B cell (primary cell): ENCODE data around the gene TEPSIN. TPM values are rescaled to one million over a fixed set of nuclear protein-coding genes. Genes with fewer than 3 reads are reported as not detected.

Source experiments
- ATAC-seq: fragments of 200-7000 bp; cut with Tn5 transposase; one replicate; pipeline ENCODE4 v1.10.0; 2021; ENCODE audit warnings: low read depth, mild to moderate bottlenecking, moderate number of reproducible peaks, moderate library complexity
- CTCF ChIA-PET: fragments of 350-600 bp; sonication (Branson Sonifier 250); formaldehyde crosslinking; loops from one replicate; lab custom pipeline; 2021; ENCODE audit warnings: antibody characterized with exemption, inconsistent platforms; lab: Charles Lee
- POLR2A ChIA-PET: fragments of 350-600 bp; sonication (Branson Sonifier 250); formaldehyde crosslinking; loops from one replicate; lab custom pipeline; 2021; ENCODE audit warnings: antibody characterized with exemption; lab: Charles Lee
- DNase-seq: peaks from one replicate; pipeline ENCODE4 v3.0.0; 2013
- H2AFZ ChIP-seq: 2 replicates; pipeline ENCODE4 v1.6.1; 2012; ENCODE audit warnings: mild to moderate bottlenecking, low read depth, low read length; ENCODE audit not compliant: insufficient read depth, poor library complexity, severe bottlenecking
- H3K27ac ChIP-seq, 2 donors: 1 replicate in 1 of 2; 2 replicates in 1 of 2; pipeline ENCODE4 v1.5.1; 2012 to 2013; ENCODE audit warnings: low read length in 2 of 2, mild to moderate bottlenecking in 2 of 2, moderate library complexity in 1 of 2
- H3K27me3 ChIP-seq, 4 experiments: fragments of 200-600 bp in 1 of 4; sonication (generic) in 1 of 4; replicated peaks in 1 of 4; 1 replicate in 2 of 4; 2 replicates in 2 of 4; pipeline versions ENCODE4 v1.6.1 to v1.7.0; 2013 to 2016; ENCODE audit warnings: low read length in 3 of 4, mild to moderate bottlenecking in 2 of 4, mixed read lengths in 1 of 4, moderate library complexity in 1 of 4; ENCODE audit not compliant: insufficient read depth in 4 of 4, control insufficient read depth in 3 of 4; ENCODE audit errors: control extremely low read depth in 1 of 4
- H3K36me3 ChIP-seq, 2 experiments: replicated peaks in 1 of 2; 1 replicate in 1 of 2; 2 replicates in 1 of 2; pipeline versions ENCODE4 v1.6.1 to v1.7.1; 2013; ENCODE audit warnings: low read length in 1 of 2; ENCODE audit not compliant: insufficient read depth in 2 of 2, control insufficient read depth in 1 of 2; ENCODE audit errors: control extremely low read depth in 1 of 2, extremely low read depth in 1 of 2
- H3K4me1 ChIP-seq, 2 donors: fragments of 200-600 bp in 1 of 2; sonication (generic) in 1 of 2; 1 replicate in 1 of 2; 2 replicates in 1 of 2; pipeline versions ENCODE4 v1.5.1 to v1.6.1; 2013 to 2017; ENCODE audit warnings: low read length in 2 of 2; ENCODE audit not compliant: control insufficient read depth in 2 of 2, insufficient read depth in 2 of 2
- H3K4me2 ChIP-seq: replicated peaks from 2 replicates; pipeline ENCODE3; 2012; ENCODE audit warnings: mild to moderate bottlenecking, low read depth, low read length; ENCODE audit not compliant: poor library complexity, severe bottlenecking
- H3K4me3 ChIP-seq, 5 experiments: fragments of 200-600 bp in 1 of 5; sonication (generic) in 1 of 5; 1 replicate in 3 of 5; 2 replicates in 2 of 5; pipeline versions ENCODE4 v1.5.1 to v1.7.0; 2011 to 2016; ENCODE audit warnings: low read length in 4 of 5, mild to moderate bottlenecking in 4 of 5, low read depth in 2 of 5, control low read depth in 1 of 5, moderate library complexity in 1 of 5; ENCODE audit not compliant: insufficient read depth in 1 of 5; ENCODE audit errors: control extremely low read depth in 1 of 5, extremely low read depth in 1 of 5
- H3K79me2 ChIP-seq: fragments of 200-600 bp; sonication (generic); one replicate; pipeline ENCODE4 v1.6.0; 2016; ENCODE audit warnings: low read length; ENCODE audit not compliant: control insufficient read depth, insufficient read depth
- H3K9ac ChIP-seq: fragments of 200-600 bp; sonication (generic); 2 replicates; pipeline ENCODE4 v1.6.1; 2017; ENCODE audit warnings: mild to moderate bottlenecking, low read length, moderate library complexity
- H3K9me3 ChIP-seq, 3 donors: one replicate each; pipeline versions ENCODE4 v1.6.1 to v1.7.1; 2013; ENCODE audit warnings: low read length in 2 of 3; ENCODE audit not compliant: control insufficient read depth in 2 of 3, insufficient read depth in 1 of 3; ENCODE audit errors: control extremely low read depth in 1 of 3
- H4K20me1 ChIP-seq: 2 replicates; pipeline ENCODE4 v1.6.0; 2012; ENCODE audit warnings: mild to moderate bottlenecking, low read length; ENCODE audit not compliant: insufficient read depth, control insufficient read depth, poor library complexity, severe bottlenecking
- H3K27ac Mint-ChIP-seq: one replicate; pipeline ENCODE4 v1.8.0; 2021; ENCODE audit warnings: mixed read lengths
- H3K27me3 Mint-ChIP-seq: one replicate; pipeline ENCODE4 v1.8.0; 2021; ENCODE audit warnings: mixed read lengths
- H3K4me1 Mint-ChIP-seq: one replicate; pipeline ENCODE4 v1.8.0; 2021; ENCODE audit warnings: mixed read lengths
- H3K4me3 Mint-ChIP-seq: one replicate; pipeline ENCODE4 v1.8.0; 2021; ENCODE audit warnings: mixed read lengths
- H3K9me3 Mint-ChIP-seq: one replicate; pipeline ENCODE4 v1.8.0; 2022; ENCODE audit warnings: mixed read lengths; ENCODE audit not compliant: insufficient read depth
- EZH2 ChIP-seq: IDR thresholded peaks from 2 replicates; pipeline ENCODE4 v1.6.1; 2012; ENCODE audit warnings: borderline replicate concordance, low read depth, mild to moderate bottlenecking, moderate library complexity, low read length; ENCODE audit not compliant: insufficient read depth, poor library complexity, severe bottlenecking
- WGBS: methylation state at CpG from one replicate; pipeline ENCODE4 v1.1.5; 2013; ENCODE audit warnings: missing lambda C conversion rate; ENCODE audit not compliant: insufficient coverage; 5-methylcytosine and 5-hydroxymethylcytosine counted together
- intact Hi-C: fragments of 100-400 bp; cut with micrococcal nuclease; formaldehyde crosslinking; loops from one replicate; pipeline ENCODE4 v1.10.0; 2022
- polyA plus RNA-seq: library from polyadenylated mRNA; depleted of rRNA; stranded (reverse); fragments of >200 nt; gene quantifications from 2 replicates; pipeline ENCODE4 v1.2.3, GENCODE V29; 2012
- total RNA-seq, 2 donors: library from RNA; stranded (reverse); fragments of 120-200 nt in 1 of 2; gene quantifications; 1 replicate in 1 of 2; 2 replicates in 1 of 2; pipeline versions ENCODE4 v1.2.3 to v1.2.4, GENCODE V29; 2013 to 2022
- TF ChIP-seq, protein P1 (sequence below): fragments of 200-600 bp; IDR thresholded peaks from one replicate; pipeline ENCODE4 v1.8.0; 2022; ENCODE audit warnings: antibody characterized with exemption, mild to moderate bottlenecking

TEPSIN gene
- total and polyA plus RNA-seq, 2 donors (not counting 1 experiment from before 2014, with no cell fraction given) = 180 to 273 TPM

DNA sequence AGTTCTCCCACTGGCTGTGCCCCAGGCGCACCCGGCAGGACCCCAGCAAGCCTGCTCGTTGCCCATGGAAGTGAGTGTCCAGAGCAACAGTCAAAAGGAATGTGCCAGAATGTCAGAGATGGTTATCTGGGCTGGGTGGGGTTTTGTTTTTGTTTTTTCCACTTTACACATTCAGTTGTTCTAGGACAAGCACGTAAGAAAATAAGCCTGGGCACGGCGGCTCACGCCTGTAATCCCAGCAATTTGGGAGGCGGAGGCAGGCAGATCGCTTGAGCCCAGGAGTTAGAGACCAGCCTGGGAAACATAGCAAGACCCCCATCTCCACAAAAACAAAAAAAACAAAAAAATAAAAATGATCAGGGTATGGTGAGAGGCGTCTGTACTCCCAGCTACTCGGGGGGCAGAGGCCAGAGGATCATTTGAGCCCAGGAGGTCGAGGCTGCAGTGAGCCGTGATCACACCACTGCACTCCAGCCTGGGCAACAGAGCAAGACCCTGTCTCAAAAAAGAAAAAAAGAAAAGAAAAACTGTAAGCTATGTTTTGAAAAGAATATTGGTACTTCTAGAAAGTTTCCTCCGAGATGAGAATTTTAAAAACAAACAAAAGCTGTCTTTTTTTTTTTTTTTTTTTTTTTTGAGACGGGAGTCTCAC lies 8.6 kb upstream of the TEPSIN start:
- Mint-ChIP-seq H3K27me3 (no peaks in the 10 kb centered on the region), H3K4me1 (peaks cover 7% of the 10 kb centered on the region), H3K27ac (no peak overlapping the region), H3K4me3 (no peak overlapping the region), H3K9me3 (no peaks in the 10 kb centered on the region)
- intact Hi-C loops = no loop called here
- no peaks in the 10 kb centered on the region for H3K27me3 ChIP-seq
- DNase-seq (no peak), ATAC-seq (no peak)
- peaks cover 0 to 15% of the 10 kb centered on the region in 2 donors for H3K4me1 ChIP-seq
- WGBS = 96% methylated on average over 5 of the region's 15 CpGs
- no peak overlapping the region for H2AFZ ChIP-seq
- ChIA-PET CTCF (no interaction called here), POLR2A (interaction anchor here (1.2 kb wide), 1 partner anchor 25 kb away, joined by 6 read pairs; the partner anchor contains the start of gene CEP131)
- peaks cover 0 to 29% of the 10 kb centered on the region in 2 experiments for H3K36me3 ChIP-seq
- no peak overlapping the region for H3K4me2 ChIP-seq
- H3K27ac ChIP-seq = no peak overlapping the region
- H3K9me3 ChIP-seq = no peaks in the 10 kb centered on the region
- H3K9ac ChIP-seq = no peak overlapping the region
- TF ChIP-seq, protein P1, sequence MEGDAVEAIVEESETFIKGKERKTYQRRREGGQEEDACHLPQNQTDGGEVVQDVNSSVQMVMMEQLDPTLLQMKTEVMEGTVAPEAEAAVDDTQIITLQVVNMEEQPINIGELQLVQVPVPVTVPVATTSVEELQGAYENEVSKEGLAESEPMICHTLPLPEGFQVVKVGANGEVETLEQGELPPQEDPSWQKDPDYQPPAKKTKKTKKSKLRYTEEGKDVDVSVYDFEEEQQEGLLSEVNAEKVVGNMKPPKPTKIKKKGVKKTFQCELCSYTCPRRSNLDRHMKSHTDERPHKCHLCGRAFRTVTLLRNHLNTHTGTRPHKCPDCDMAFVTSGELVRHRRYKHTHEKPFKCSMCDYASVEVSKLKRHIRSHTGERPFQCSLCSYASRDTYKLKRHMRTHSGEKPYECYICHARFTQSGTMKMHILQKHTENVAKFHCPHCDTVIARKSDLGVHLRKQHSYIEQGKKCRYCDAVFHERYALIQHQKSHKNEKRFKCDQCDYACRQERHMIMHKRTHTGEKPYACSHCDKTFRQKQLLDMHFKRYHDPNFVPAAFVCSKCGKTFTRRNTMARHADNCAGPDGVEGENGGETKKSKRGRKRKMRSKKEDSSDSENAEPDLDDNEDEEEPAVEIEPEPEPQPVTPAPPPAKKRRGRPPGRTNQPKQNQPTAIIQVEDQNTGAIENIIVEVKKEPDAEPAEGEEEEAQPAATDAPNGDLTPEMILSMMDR = no peak
- TF ChIP-seq EZH2 = no peak
- no peak overlapping the region for H3K4me3 ChIP-seq
- H4K20me1 ChIP-seq = peaks cover 57% of the 10 kb centered on the region
- no peaks in the 10 kb centered on the region for H3K79me2 ChIP-seq

DNA sequence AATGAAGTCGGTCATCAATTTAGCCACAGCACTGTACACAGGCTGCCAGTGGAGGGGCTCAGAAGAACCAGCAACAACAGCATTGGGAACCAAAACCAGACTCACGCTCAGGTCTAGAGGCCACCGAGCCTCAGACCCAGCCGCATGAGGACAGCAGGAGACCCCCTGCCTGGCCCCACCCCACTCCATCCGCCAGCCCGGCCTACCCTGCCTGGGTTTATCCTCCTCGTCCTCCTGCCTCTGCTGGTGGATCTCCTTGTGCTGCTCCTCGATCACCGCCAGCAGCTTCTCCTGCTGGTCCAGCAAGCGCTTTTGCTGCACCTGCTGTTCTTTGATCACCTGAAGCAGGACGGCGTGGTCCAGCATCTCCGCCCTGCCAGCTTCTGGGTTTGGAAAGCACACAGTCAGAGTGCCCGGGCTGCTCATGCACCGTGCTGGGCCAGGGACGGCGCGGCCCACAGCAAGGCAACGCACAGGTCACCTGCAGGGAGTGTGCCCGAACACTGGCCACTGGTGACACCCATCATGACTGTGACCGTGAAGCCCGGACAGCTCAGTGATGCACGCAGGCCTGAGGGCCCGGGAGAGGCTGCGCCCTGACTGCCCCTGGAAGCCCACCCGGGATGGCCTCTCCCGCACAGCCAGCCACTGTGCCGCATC lies 8.0 kb upstream of the TEPSIN start:
- CTCF ChIA-PET = no interaction called here
- Mint-ChIP-seq H3K4me3 (no peak overlapping the region), H3K4me1 (peaks cover 11% of the 10 kb centered on the region), H3K27ac (no peak overlapping the region), H3K9me3 (no peaks in the 10 kb centered on the region), H3K27me3 (no peaks in the 10 kb centered on the region)
- intact Hi-C loops = no loop called here
- POLR2A ChIA-PET = interaction anchor here (1.2 kb wide), 1 partner anchor 24 kb away, joined by 6 read pairs; the partner anchor contains the start of gene CEP131
- Histone ChIP-seq H3K36me3 (peaks cover 0 to 23% of the 10 kb centered on the region in 2 experiments), H2AFZ (no peak overlapping the region), H3K79me2 (peaks cover 5% of the 10 kb centered on the region), H4K20me1 (peaks cover 55% of the 10 kb centered on the region), H3K9me3 (no peaks in the 10 kb centered on the region), H3K4me2 (no peak overlapping the region), H3K27me3 (no peaks in the 10 kb centered on the region), H3K4me1 (peaks cover 0 to 10% of the 10 kb centered on the region in 2 donors), H3K27ac (no peak overlapping the region), H3K4me3 (no peak overlapping the region), H3K9ac (no peak overlapping the region)
- no peak for TF ChIP-seq EZH2
- TF ChIP-seq, protein P1 = no peak
- DNase-seq (no peak), ATAC-seq (no peak)
- 96% methylated on average over 28 of the region's 28 CpGs for WGBS
